NCI-H460 (cell line): ENCODE data around the gene PLXNA2. TPM values are rescaled to one million over a fixed set of nuclear protein-coding genes. Genes with fewer than 3 reads are reported as not detected.

Experiments used
- DNase-seq: peaks from one replicate; pipeline ENCODE4 v3.0.0-alpha.2; 2016; ENCODE audit warnings: low read depth; ENCODE audit errors: extremely low read depth
- total RNA-seq: library from RNA; depleted of rRNA; stranded (reverse); fragments of >200 nt; shearing (Covaris generic); gene quantifications from 2 replicates; pipeline ENCODE4 v1.2.3, GENCODE V29; 2014

Gene PLXNA2
- total RNA-seq, 1 experiment from 2014 or later, result 6.5 TPM

- no peak for DNase-seq
Observed at GRCh38 chr1:208149776-208150514, 94.2 kb downstream of the PLXNA2 start.

GRCh38 chr1:208149213-208149612, 95.0 kb downstream of the PLXNA2 start:
- DNase-seq, result no peak

- DNase-seq, result no peak
Observed at GRCh38 chr1:208148380-208148779, 95.8 kb downstream of the PLXNA2 start.

GRCh38 chr1:208146650-208147049, 97.5 kb downstream of the PLXNA2 start:
- no peak for DNase-seq

GRCh38 chr1:208145167-208145566, 99.0 kb downstream of the PLXNA2 start:
- no peak for DNase-seq

- DNase-seq, result no peak
Observed at GRCh38 chr1:208142590-208143382, 101.4 kb downstream of the PLXNA2 start.

GRCh38 chr1:208141610-208142192, 102.5 kb downstream of the PLXNA2 start:
- no peak for DNase-seq

- no peak for DNase-seq
Observed at GRCh38 chr1:208139434-208140045, 104.6 kb downstream of the PLXNA2 start.

GRCh38 chr1:208137193-208137592, 107.0 kb downstream of the PLXNA2 start:
- DNase-seq, result no peak

- no peak for DNase-seq
Observed at GRCh38 chr1:208136459-208137182, 107.6 kb downstream of the PLXNA2 start.

GRCh38 chr1:208135354-208135753, 108.8 kb downstream of the PLXNA2 start:
- no peak for DNase-seq

GRCh38 chr1:208134491-208134890, 109.7 kb downstream of the PLXNA2 start:
- DNase-seq, result no peak

- DNase-seq, result no peak
Observed at GRCh38 chr1:208133355-208133754, 110.8 kb downstream of the PLXNA2 start.

- DNase-seq, result peak; percentile 78
Observed at GRCh38 chr1:208132287-208132882, 111.8 kb downstream of the PLXNA2 start.

- no peak for DNase-seq
Observed at GRCh38 chr1:208131621-208132286, 112.4 kb downstream of the PLXNA2 start.

- DNase-seq, result no peak
Observed at GRCh38 chr1:208129487-208129886, 114.7 kb downstream of the PLXNA2 start.

- DNase-seq, result no peak
Observed at GRCh38 chr1:208129060-208129459, 115.1 kb downstream of the PLXNA2 start.

- no peak for DNase-seq
Observed at GRCh38 chr1:208127792-208128529, 116.2 kb downstream of the PLXNA2 start.

- no peak for DNase-seq
Observed at GRCh38 chr1:208127284-208127683, 116.9 kb downstream of the PLXNA2 start.
